Vagina (tissue), 2 donors: Measurements from ENCODE around the gene AHNAK2.

Experiments
- CTCF ChIP-seq, 3 experiments: fragments of 450-650 bp in 2 of 3; fragments of 200-600 bp in 1 of 3; sonication (generic) in 1 of 3; IDR thresholded peaks; one replicate each; pipeline ENCODE4 v1.5.1; 2017 to 2019; ENCODE audit warnings: antibody characterized with exemption in 3 of 3, mild to moderate bottlenecking in 2 of 3, moderate library complexity in 2 of 3
- POLR2A ChIP-seq, 2 donors: fragments of 450-650 bp; IDR thresholded peaks; one replicate each; pipeline ENCODE4 v1.6.1; 2017; ENCODE audit warnings: antibody characterized with exemption in 2 of 2, mild to moderate bottlenecking in 2 of 2, moderate library complexity in 2 of 2
- POLR2AphosphoS5 ChIP-seq, 2 donors: sonication (generic); formaldehyde crosslinking; IDR thresholded peaks; one replicate each; pipeline ENCODE4 v1.9.0; 2017; ENCODE audit warnings: antibody characterized with exemption in 2 of 2, mild to moderate bottlenecking in 2 of 2, low read depth in 1 of 2; ENCODE audit not compliant: insufficient read depth in 1 of 2

- TF ChIP-seq CTCF (IDR thresholded peaks at IDR 0.05) (no peak), POLR2A (IDR thresholded peaks at IDR 0.05) (no peak), POLR2AphosphoS5 (IDR thresholded peaks at IDR 0.05; ENCODE audit: insufficient read depth in 1 of 2, low read depth in 1 of 2) (no peak)
Measured at GRCh38 chr14:104983231-104983721, 5.1 kb upstream of the AHNAK2 start.
